GM19238 (cell line): ENCODE data around the gene SLC7A10.
"Not testable (repeated sequence)": the region's sequence is repeated elsewhere in the genome, so short reads cannot be mapped to it uniquely, and the experiment has no call there.

ENCODE experiments used
- DNase-seq: peaks from one replicate; pipeline ENCODE4 v3.0.0; 2011; ENCODE audit warnings: low spot score; ENCODE audit not compliant: insufficient read length

Gene SLC7A10

GRCh38 chr19:33177417-33177979, 48.2 kb downstream of the SLC7A10 start:
- DNase-seq: no peak

GRCh38 chr19:33176670-33177416, 48.8 kb downstream of the SLC7A10 start:
- DNase-seq: peak; percentile 94

- DNase-seq: no peak
Observed at GRCh38 chr19:33175886-33176669, 49.6 kb downstream of the SLC7A10 start.

GRCh38 chr19:33175156-33175782, 50.4 kb downstream of the SLC7A10 start:
- no peak for DNase-seq

GRCh38 chr19:33174186-33174585, 51.5 kb downstream of the SLC7A10 start:
- no peak for DNase-seq

GRCh38 chr19:33171916-33172359, 53.7 kb downstream of the SLC7A10 start:
- DNase-seq: no peak

- no peak for DNase-seq
Observed at GRCh38 chr19:33171222-33171795, 54.3 kb downstream of the SLC7A10 start.

GRCh38 chr19:33168528-33168927, 57.1 kb downstream of the SLC7A10 start:
- DNase-seq: no peak

GRCh38 chr19:33167438-33167837, 58.2 kb downstream of the SLC7A10 start:
- no peak for DNase-seq

GRCh38 chr19:33166037-33166436, 59.6 kb downstream of the SLC7A10 start:
- not testable (repeated sequence) for DNase-seq

GRCh38 chr19:33163481-33163880, 62.2 kb downstream of the SLC7A10 start:
- no peak for DNase-seq

GRCh38 chr19:33161201-33161600, 64.4 kb downstream of the SLC7A10 start:
- DNase-seq: no peak

- no peak for DNase-seq
Observed at GRCh38 chr19:33159893-33160292, 65.8 kb downstream of the SLC7A10 start.

GRCh38 chr19:33159149-33159548, 66.5 kb downstream of the SLC7A10 start:
- no peak for DNase-seq
